Adrenal gland (tissue), 12 donors: Measurements from ENCODE around the gene FAM200B. TPM values are rescaled to one million over a fixed set of nuclear protein-coding genes. Genes with fewer than 3 reads are reported as not detected.

Experiments
- DNase-seq, 7 donors: peaks; one replicate each; pipeline ENCODE4 v3.0.0-alpha.2; 2019 to 2020
- H3K27ac ChIP-seq, 5 donors: fragments of 200-600 bp; sonication (generic) in 4 of 5; 1 replicate in 3 of 5; 2 replicates in 2 of 5; pipeline versions ENCODE4 v1.5.1 to v1.8.0; 2016 to 2020; ENCODE audit warnings: mild to moderate bottlenecking in 1 of 5
- H3K27me3 ChIP-seq: fragments of 200-600 bp; 2 replicates; pipeline ENCODE4 v1.8.0; 2021
- H3K36me3 ChIP-seq, 2 donors: fragments of 200-600 bp; replicated peaks in 1 of 2; 1 replicate in 1 of 2; 2 replicates in 1 of 2; pipeline versions ENCODE4 v1.5.1 to v1.8.0; 2018 to 2022
- H3K4me1 ChIP-seq, 2 donors: fragments of 200-600 bp; replicated peaks in 1 of 2; 1 replicate in 1 of 2; 2 replicates in 1 of 2; pipeline versions ENCODE4 v1.5.1 to v1.8.0; 2018 to 2021
- H3K4me3 ChIP-seq, 4 donors: fragments of 200-600 bp; sonication (generic) in 3 of 4; one replicate each; pipeline ENCODE4 v1.5.1; 2016 to 2018
- H3K9me3 ChIP-seq, 3 donors: fragments of 200-600 bp; sonication (generic) in 1 of 3; replicated peaks in 1 of 3; 1 replicate in 2 of 3; 2 replicates in 1 of 3; pipeline versions ENCODE4 v1.5.1 to v1.8.0; 2016 to 2021
- POLR2A ChIP-seq, 2 donors: fragments of 450-650 bp; IDR thresholded peaks; one replicate each; pipeline ENCODE4 v1.6.1; 2017; ENCODE audit warnings: antibody characterized with exemption in 2 of 2, mild to moderate bottlenecking in 2 of 2, moderate library complexity in 1 of 2
- WGBS, 4 donors: extraction: QIAGEN DNeasy Blood & Tissue Kit in 2 of 4; methylation state at CpG; one replicate each; pipeline versions ENCODE4 v1.1.5 to v1.1.7; 2013 to 2017; 5-methylcytosine and 5-hydroxymethylcytosine counted together
- intact Hi-C, 2 donors: fragments of 100-400 bp; cut with DNase I; formaldehyde crosslinking; loops; one replicate each; pipeline versions ENCODE4 v1.14.1 to v1.15.0; 2022 to 2023
- polyA plus RNA-seq, 3 donors: library from polyadenylated mRNA; stranded (reverse); fragments of 200-250 nt in 2 of 3; fragments of 350-450 nt in 1 of 3; fragmentation: Illumina TruSeq in 1 of 3; extraction: RNeasy Lipid Tissue Mini Kit (QIAGEN cat#74804) in 1 of 3; gene quantifications; one replicate each; pipeline ENCODE4 v1.2.3, GENCODE V29; 2013 to 2014
- total RNA-seq, 9 donors: library from RNA; depleted of rRNA in 4 of 9; stranded (reverse); fragments of >200 nt in 4 of 9; fragments of 120-200 nt in 1 of 9; fragmentation: NEBNext Ultra II Directional in 1 of 9; extraction: Animal tissue kit (Norgen Biotek cat#: 25700) in 1 of 9; gene quantifications; one replicate each; pipeline versions ENCODE4 v1.1.0 to v1.2.4, GENCODE V29; 2013 to 2023
- TF ChIP-seq, protein P1 (sequence below), 6 experiments: fragments of 450-650 bp in 4 of 6; fragments of 200-600 bp in 2 of 6; sonication (generic) in 1 of 6; IDR thresholded peaks; 1 replicate in 5 of 6; 2 replicates in 1 of 6; pipeline versions ENCODE4 v1.5.1 to v1.8.0; 2016 to 2021; ENCODE audit warnings: antibody characterized with exemption in 6 of 6, mild to moderate bottlenecking in 2 of 6, moderate library complexity in 1 of 6
- donor health status: healthy with polysubstance abuse.
- donor health status: Bipolar disorder and iron deficiency.
- donor health status: DM: yes; HTN: yes; CAD: no.
- donor health status: DM: no; HTN: no; CAD: no.
- donor health status: DM: no; HTN: no; CAD: no.
- donor health status: DM: yes; HTN: yes; CAD: no.

The FAM200B gene
- total and polyA plus RNA-seq, 12 donors, result 32.0 to 90.3 (median 61.4) TPM

DNA sequence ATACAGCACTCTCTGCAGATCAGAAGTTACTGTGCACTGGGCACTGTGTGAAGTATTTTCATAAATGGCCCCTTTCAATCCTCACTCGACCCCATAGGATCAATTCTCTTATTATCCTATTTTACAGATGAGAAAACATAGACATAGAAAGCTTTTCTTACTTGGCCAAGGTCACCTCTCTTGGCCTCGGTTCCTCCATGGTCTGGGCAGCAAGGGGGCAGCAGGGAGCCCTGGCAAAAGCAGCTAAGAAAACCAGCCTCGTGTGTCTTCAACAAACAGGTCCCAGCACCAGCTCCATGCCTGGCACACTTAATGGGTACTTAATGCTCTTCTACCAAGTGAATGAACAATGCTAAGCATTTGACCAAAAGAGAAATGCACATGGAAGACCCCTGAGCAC, 55.6 kb downstream of the FAM200B start:
- DNase-seq, result no peak
- Histone ChIP-seq H3K4me1 (no peaks in the 10 kb centered on the region), H3K4me3 (no peak overlapping the region), H3K27ac (no peak overlapping the region), H3K9me3 (no peaks in the 10 kb centered on the region), H3K27me3 (no peaks in the 10 kb centered on the region), H3K36me3 (no peaks in the 10 kb centered on the region)
- intact Hi-C loops, result no loop called here
- 47 to 68% (median 59%) methylated on average over 3 of the region's 3 CpGs for WGBS, 4 donors
- TF ChIP-seq, protein P1, sequence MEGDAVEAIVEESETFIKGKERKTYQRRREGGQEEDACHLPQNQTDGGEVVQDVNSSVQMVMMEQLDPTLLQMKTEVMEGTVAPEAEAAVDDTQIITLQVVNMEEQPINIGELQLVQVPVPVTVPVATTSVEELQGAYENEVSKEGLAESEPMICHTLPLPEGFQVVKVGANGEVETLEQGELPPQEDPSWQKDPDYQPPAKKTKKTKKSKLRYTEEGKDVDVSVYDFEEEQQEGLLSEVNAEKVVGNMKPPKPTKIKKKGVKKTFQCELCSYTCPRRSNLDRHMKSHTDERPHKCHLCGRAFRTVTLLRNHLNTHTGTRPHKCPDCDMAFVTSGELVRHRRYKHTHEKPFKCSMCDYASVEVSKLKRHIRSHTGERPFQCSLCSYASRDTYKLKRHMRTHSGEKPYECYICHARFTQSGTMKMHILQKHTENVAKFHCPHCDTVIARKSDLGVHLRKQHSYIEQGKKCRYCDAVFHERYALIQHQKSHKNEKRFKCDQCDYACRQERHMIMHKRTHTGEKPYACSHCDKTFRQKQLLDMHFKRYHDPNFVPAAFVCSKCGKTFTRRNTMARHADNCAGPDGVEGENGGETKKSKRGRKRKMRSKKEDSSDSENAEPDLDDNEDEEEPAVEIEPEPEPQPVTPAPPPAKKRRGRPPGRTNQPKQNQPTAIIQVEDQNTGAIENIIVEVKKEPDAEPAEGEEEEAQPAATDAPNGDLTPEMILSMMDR (IDR thresholded peaks at IDR 0.05), result no peak
- TF ChIP-seq POLR2A (IDR thresholded peaks at IDR 0.05), result no peak

DNA sequence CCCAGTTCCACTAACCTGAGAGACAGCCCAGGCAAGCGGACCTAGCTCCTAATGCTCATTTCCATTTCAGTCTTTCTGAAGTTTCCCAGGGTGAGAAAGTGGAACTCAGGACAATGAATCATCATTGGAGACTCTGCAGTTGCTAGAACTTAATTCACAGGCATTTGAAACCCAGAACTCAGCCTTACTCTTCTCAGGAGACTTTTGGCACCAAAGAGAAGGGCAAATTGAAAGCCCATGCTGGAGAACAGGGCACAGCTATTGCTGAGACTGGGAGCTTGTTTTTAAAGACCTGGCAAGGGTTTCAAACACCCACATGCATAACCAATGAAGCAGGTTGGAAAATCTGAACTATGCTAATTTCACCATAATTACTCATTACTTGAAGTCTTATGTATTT, 57.2 kb downstream of the FAM200B start:
- Histone ChIP-seq H3K36me3 (no peaks in the 10 kb centered on the region), H3K4me1 (no peaks in the 10 kb centered on the region), H3K27me3 (no peaks in the 10 kb centered on the region), H3K27ac (no peak overlapping the region), H3K9me3 (no peaks in the 10 kb centered on the region), H3K4me3 (no peak overlapping the region)
- no peak for DNase-seq
- intact Hi-C loops, result no loop called here
- 72 to 89% (median 87%) methylated on average over 1 of the region's 1 CpG for WGBS, 4 donors
- no peak for TF ChIP-seq POLR2A (IDR thresholded peaks at IDR 0.05)
- TF ChIP-seq, protein P1 (IDR thresholded peaks at IDR 0.05), result no peak

Other genes starting within 250 kb of the FAM200B start
- 10 to 100 TPM; 14.4 to 52.3 (median 21.3) TPM for gene CC2D2A, start 211.9 kb upstream of the FAM200B start, total RNA-seq
- 10 to 100 TPM; 15.7 to 35.5 (median 17.5) TPM for gene CC2D2A, start 211.9 kb upstream of the FAM200B start, polyA plus RNA-seq
- gene FBXL5, start 26.5 kb upstream of the FAM200B start, total RNA-seq, result 100 to 1,000 TPM in 6 of 9 donors, 10 to 100 TPM in 3; 73.9 to 141 (median 115) TPM
- gene FBXL5, start 26.5 kb upstream of the FAM200B start, polyA plus RNA-seq, result 100 to 1,000 TPM in 1 of 3 donors, 10 to 100 TPM in 2; 42.8 to 159 (median 50.9) TPM
- 10 to 100 TPM in 1 of 9 donors, 1 to 10 TPM in 8; 3.0 to 10.3 (median 4.9) TPM for gene BST1, start 21.2 kb downstream of the FAM200B start, total RNA-seq
- 1 to 10 TPM; 2.3 to 3.2 (median 2.7) TPM for gene BST1, start 21.2 kb downstream of the FAM200B start, polyA plus RNA-seq
- 10 to 100 TPM in 7 of 9 donors, 1 to 10 TPM in 2; 1.7 to 18.4 (median 14.0) TPM for gene CD38, start 96.5 kb downstream of the FAM200B start, total RNA-seq
- 1 to 10 TPM; 1.7 to 4.1 (median 3.5) TPM for gene CD38, start 96.5 kb downstream of the FAM200B start, polyA plus RNA-seq